BJ (cell line): Measurements from ENCODE around the gene BOD1. TPM values are rescaled to one million over a fixed set of nuclear protein-coding genes. Genes with fewer than 3 reads are reported as not detected.
A peak's percentile ranks its signal among the peaks of the same experiment; 100 is the strongest.

Experiments used
- CTCF ChIA-PET: fragments of 350-600 bp; formaldehyde crosslinking; extraction: SDS; loops from one replicate; lab custom pipeline; 2021; ENCODE audit warnings: antibody characterized with exemption, inconsistent platforms; lab: Yijun Ruan, JAX
- POLR2A ChIA-PET: fragments of 300-600 bp; sonication (Branson Sonifier 250); formaldehyde crosslinking; extraction: SDS; loops from one replicate; lab custom pipeline; 2021; ENCODE audit warnings: antibody characterized with exemption; lab: Charles Lee
- DNase-seq: peaks from one replicate; pipeline ENCODE4 v3.0.0-alpha.2; 2011; ENCODE audit warnings: low read depth
- H3K27me3 ChIP-seq: 2 replicates; pipeline ENCODE4 v1.6.0; 2011; ENCODE audit warnings: low read length; ENCODE audit not compliant: control insufficient read depth, insufficient read depth
- H3K36me3 ChIP-seq: 2 replicates; pipeline ENCODE4 v1.5.1; 2011; ENCODE audit warnings: low read length; ENCODE audit not compliant: control insufficient read depth, insufficient read depth
- H3K4me3 ChIP-seq: 2 replicates; pipeline ENCODE4 v1.5.1; 2011; ENCODE audit warnings: low read depth, mild to moderate bottlenecking, control low read depth, low read length
- polyA plus RNA-seq: library from polyadenylated mRNA; depleted of rRNA; stranded (reverse); fragments of >200 nt; gene quantifications from 2 replicates; pipeline ENCODE4 v1.2.3, GENCODE V29; 2011
- TF ChIP-seq, protein P1 (sequence below): IDR thresholded peaks from 2 replicates; pipeline ENCODE4 v1.5.1; 2011; ENCODE audit warnings: low read depth, mild to moderate bottlenecking, control low read depth, inconsistent platforms, low read length, moderate library complexity; ENCODE audit not compliant: insufficient read depth

Gene BOD1
- polyA plus RNA-seq, 1 experiment: 51.5 TPM

DNA sequence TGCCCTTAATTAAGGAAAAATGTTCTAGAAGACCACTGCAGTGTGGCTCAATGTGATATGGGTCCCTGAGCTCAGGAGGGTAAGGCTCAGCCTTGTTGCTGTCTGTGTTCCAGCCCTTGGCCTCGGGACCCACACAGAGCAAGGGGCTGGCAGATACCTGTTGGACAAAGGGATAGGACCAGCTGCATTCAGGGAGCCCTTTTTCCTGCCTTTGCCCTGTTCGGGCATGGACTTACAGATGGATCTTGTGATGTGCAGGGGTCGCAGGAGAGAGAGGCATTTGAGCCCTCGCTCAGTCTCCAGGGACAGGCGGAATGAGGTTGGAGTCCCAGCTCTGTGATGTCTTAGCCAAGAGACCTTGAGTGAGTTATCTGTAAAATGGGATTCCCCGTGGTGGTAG is 12.1 kb upstream of the BOD1 start:
- H3K36me3 ChIP-seq: no peaks in the 10 kb centered on the region
- no peak overlapping the region for H3K4me3 ChIP-seq
- TF ChIP-seq, protein P1, sequence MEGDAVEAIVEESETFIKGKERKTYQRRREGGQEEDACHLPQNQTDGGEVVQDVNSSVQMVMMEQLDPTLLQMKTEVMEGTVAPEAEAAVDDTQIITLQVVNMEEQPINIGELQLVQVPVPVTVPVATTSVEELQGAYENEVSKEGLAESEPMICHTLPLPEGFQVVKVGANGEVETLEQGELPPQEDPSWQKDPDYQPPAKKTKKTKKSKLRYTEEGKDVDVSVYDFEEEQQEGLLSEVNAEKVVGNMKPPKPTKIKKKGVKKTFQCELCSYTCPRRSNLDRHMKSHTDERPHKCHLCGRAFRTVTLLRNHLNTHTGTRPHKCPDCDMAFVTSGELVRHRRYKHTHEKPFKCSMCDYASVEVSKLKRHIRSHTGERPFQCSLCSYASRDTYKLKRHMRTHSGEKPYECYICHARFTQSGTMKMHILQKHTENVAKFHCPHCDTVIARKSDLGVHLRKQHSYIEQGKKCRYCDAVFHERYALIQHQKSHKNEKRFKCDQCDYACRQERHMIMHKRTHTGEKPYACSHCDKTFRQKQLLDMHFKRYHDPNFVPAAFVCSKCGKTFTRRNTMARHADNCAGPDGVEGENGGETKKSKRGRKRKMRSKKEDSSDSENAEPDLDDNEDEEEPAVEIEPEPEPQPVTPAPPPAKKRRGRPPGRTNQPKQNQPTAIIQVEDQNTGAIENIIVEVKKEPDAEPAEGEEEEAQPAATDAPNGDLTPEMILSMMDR: no peak
- POLR2A ChIA-PET: interaction anchor here (0.5 kb wide), 1 partner anchor 237 kb away, joined by 14 read pairs; no protein-coding TSS in a partner anchor
- no peak for DNase-seq
- H3K27me3 ChIP-seq: no peaks in the 10 kb centered on the region; the same call in 1 of the 2 replicates
- CTCF ChIA-PET: interaction anchor here (0.6 to 2.6 kb wide), 4 partner anchors 9 to 1089 kb away, joined by 3 to 11 read pairs (median 3); no protein-coding TSS in a partner anchor

DNA sequence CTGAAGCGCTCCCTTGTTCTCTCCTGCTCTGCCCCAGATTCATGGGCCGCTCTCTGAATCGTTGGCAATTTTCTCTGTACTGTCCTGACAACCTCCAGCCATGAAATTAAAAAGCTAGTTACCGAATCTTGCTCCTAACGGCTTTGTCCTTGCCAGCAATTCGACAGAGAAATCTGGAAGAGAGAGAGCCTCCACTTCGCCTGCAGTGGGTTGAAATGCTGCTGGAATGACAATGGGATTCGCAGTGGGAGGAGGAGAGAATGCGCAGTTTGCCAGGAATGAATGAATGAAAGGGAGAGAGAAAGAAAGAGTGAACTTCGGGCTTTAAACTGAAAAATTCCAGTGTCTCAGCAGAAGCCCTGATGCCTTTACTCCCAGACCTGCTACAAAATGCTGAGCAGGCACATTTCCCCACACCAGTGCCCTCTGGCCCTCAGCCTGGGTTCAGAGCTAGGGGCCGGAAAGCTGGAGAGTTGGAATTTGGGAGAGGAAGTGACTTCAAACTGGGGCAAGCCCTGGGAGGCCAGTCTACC is 11.5 kb upstream of the BOD1 start:
- no peak overlapping the region for H3K4me3 ChIP-seq
- no peak for DNase-seq
- TF ChIP-seq, protein P1: no peak
- no peaks in the 10 kb centered on the region; the same call in 1 of the 2 replicates for H3K27me3 ChIP-seq
- CTCF ChIA-PET: interaction anchor here (0.6 to 2.6 kb wide), 5 partner anchors 9 to 1089 kb away, joined by 3 to 11 read pairs (median 3); no protein-coding TSS in a partner anchor
- POLR2A ChIA-PET: interaction anchor here (0.5 kb wide), 1 partner anchor 238 kb away, joined by 14 read pairs; no protein-coding TSS in a partner anchor
- H3K36me3 ChIP-seq: no peaks in the 10 kb centered on the region

DNA sequence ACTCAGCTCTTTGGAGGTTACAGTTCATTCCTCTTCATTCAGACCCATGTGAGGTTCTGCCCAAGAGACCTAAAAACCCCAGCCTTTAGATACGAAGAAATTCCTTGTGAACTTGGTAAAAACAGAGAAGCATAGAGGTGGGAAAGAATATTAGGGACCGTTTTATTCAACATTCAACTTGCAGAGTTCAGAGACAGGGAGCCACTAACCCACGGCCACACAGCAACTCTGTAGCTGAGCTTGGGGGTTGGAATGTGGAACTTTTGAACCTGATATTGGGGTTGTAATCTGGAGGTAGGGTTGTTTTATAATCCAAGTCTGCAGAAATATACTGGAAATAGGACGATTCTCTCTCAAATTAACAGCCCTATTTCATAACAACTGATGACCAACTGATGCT is 10.8 kb upstream of the BOD1 start:
- Histone ChIP-seq H3K36me3 (no peaks in the 10 kb centered on the region), H3K27me3 (no peaks in the 10 kb centered on the region; the same call in 1 of the 2 replicates), H3K4me3 (no peak overlapping the region)
- DNase-seq: no peak
- ChIA-PET POLR2A (no interaction called here), CTCF (interaction anchor here (0.6 to 12.9 kb wide), 5 partner anchors 12 to 685 kb away, joined by 3 to 150 read pairs (median 3); no protein-coding TSS in a partner anchor)
- TF ChIP-seq, protein P1: no peak

DNA sequence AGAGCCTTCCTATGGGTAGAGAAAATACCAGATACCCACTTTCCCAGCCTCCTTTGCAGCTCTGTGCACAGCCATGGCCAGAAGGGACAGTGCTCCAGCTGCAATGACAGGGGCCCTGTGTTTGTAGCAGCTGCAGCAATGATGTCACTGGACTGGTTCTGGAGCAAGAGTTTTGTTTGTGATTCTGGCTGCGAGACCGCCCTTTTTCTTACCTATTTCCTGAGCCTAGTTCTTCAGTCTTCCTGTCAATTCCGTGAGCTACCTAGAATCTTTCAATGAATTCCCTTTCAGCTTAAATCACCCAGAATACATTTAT is 10.0 kb upstream of the BOD1 start:
- TF ChIP-seq, protein P1: no peak
- H3K27me3 ChIP-seq: no peaks in the 10 kb centered on the region; the same call in 1 of the 2 replicates
- POLR2A ChIA-PET: no interaction called here
- CTCF ChIA-PET: interaction anchor here (0.7 to 12.9 kb wide), 4 partner anchors 13 to 685 kb away, joined by 3 to 150 read pairs (median 4); no protein-coding TSS in a partner anchor
- H3K4me3 ChIP-seq: no peak overlapping the region
- no peaks in the 10 kb centered on the region for H3K36me3 ChIP-seq
- DNase-seq: no peak

DNA sequence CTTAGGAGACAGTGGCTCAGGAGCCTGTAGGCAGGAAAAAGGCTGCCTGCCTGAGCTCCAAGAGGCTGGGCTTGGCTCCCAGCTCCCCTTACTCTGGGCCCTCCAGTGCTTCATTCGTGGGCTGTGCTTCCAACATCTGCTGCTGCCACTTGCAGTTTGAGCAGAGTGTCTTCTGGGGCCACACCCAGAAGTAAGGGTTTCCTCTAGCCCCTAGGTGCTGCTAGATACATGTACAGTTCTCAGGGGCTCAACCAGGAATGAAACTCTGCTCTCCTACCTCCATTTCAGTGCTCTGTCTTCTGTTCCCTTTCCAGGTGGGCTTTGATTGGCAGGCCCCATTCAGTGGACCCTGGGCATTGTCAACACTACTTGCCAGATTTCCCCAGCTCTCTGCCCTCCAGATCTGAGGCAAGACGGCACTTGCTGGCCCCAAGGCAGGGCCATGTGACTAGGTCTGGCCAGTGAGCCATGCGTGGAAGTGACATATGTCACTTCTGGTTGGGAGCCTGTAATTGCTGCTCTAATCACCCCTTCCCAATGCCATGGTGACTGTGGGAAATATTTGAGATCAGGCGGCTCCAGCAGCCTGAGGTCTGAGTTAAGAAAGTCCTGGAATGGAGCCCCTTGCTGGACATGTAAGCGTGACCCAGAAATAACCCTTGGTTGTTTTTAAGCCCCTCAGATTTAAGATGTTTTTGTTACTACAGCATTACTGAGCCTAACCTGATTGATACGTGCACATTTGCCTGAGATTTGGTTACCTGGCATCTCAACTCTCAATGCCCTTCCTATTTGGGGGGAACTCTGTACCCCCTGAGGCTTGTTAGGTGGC is 9.4 kb upstream of the BOD1 start:
- POLR2A ChIA-PET: no interaction called here
- TF ChIP-seq, protein P1: 0 out of 2 replicates have a peak, but pooled peaks have one; percentile 12
- no peak for DNase-seq
- Histone ChIP-seq H3K4me3 (no peak overlapping the region), H3K27me3 (no peaks in the 10 kb centered on the region; the same call in 1 of the 2 replicates), H3K36me3 (no peaks in the 10 kb centered on the region)
- CTCF ChIA-PET: interaction anchor here (0.7 to 12.9 kb wide), 3 partner anchors 16 to 691 kb away, joined by 3 to 150 read pairs (median 4); no protein-coding TSS in a partner anchor
